B cell (primary cell): ENCODE results near the gene HMCN1.

ENCODE experiments used
- CTCF ChIP-seq: fragments of 200-600 bp; IDR thresholded peaks from one replicate; pipeline ENCODE4 v1.8.0; 2022; ENCODE audit warnings: antibody characterized with exemption, mild to moderate bottlenecking
- EZH2 ChIP-seq: IDR thresholded peaks from 2 replicates; pipeline ENCODE4 v1.6.1; 2012; ENCODE audit warnings: borderline replicate concordance, low read depth, mild to moderate bottlenecking, moderate library complexity, low read length; ENCODE audit not compliant: insufficient read depth, poor library complexity, severe bottlenecking

- TF ChIP-seq CTCF (no peak), EZH2 (no peak)
These were observed 441.4 kb downstream of the HMCN1 start for GRCh38 chr1:186175588-186175987.
